GM18511 (cell line): Measurements from ENCODE around the gene ARF1.
A peak's percentile ranks its signal among the peaks of the same experiment; 100 is the strongest.

ENCODE experiments used
- ATAC-seq: cut with Tn5 transposase; IDR thresholded peaks from one replicate; pipeline ENCODE4 v1.9.1; 2021; ENCODE audit warnings: mild to moderate bottlenecking, moderate library complexity; ENCODE audit not compliant: unreplicated experiment

Gene ARF1

DNA sequence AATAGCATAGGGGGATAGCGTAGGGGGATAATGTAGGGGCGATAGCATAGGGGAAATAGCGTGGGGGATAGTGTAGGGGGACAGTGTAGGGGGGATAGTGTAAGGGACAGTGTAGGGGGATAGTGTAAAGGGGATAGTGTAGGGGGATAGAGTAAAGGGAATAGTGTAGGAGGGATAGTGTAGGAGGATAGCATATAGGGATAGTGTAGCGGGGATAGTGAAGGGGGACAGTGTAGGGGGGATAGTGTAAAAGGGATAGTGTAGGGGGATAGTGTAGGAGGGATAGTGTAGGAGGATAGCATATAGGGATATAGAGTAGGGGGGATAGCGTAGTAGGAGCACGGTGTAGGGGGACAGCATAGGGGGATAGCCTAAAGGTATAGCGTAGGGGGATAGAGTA, 14.1 kb upstream of the ARF1 start:
- ATAC-seq = no peak

DNA sequence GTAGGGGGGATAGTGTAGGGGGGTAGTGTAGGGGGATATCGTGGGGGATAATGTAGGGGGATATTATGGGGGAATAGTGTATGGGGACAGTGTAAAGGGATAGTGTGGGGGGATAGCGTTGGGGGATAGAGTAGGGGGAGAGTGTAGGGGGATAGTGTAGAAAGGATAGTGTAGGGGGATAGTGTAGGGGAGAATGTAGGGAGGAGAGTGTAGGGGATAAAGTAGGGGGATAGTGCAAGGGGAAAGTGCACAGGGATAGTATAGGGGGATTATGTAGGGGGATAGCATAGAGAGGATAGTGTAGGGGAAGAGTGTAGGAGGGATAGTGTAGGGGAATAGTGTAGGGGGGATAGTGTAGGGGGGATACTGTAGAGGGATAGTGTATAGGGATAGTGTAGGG, 12.3 kb upstream of the ARF1 start:
- ATAC-seq = no peak

- ATAC-seq = no peak
Observed at GRCh38 chr1:228070851-228071250, 11.7 kb upstream of the ARF1 start.

GRCh38 chr1:228071839-228072657, 10.5 kb upstream of the ARF1 start:
- no peak for ATAC-seq

GRCh38 chr1:228072658-228073043, 9.9 kb upstream of the ARF1 start:
- ATAC-seq = no peak

GRCh38 chr1:228073061-228073856, 9.2 kb upstream of the ARF1 start:
- ATAC-seq = no peak

DNA sequence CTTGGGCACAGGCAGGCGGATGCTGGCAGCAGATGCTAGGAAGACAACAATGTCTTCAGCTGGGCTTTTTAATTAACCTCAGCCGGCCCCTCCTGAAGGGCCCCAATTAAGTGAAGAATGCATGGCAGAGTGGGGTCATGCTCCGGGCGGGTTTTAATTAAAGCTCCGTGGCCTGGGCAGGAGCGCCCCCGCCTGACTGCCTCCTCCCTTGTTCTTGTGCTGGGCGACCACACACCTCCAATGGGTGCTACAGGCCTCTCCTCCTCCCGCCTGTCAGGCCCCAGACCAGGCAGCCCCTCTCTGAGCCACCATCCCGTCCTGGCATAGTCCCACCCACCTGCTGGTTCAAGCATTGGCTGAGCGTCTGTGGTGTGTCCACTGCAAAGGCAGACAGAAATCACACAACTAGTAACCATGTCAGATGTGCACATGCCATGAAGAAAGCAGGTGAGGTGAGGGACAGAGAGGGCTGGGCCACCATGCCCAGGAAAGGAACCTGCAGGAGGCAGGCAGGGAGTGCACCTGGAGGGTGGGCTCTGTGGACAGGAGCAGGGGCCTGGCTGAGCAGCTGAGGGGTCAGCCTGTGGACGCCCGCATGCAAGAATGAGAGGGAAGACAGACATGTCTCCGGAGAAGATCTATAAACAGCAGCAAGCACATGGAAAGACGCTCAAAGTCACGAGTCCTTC, 8.5 kb upstream of the ARF1 start:
- ATAC-seq = no peak

- ATAC-seq = no peak
Observed at GRCh38 chr1:228074954-228075730, 7.4 kb upstream of the ARF1 start.

GRCh38 chr1:228075801-228076271, 6.7 kb upstream of the ARF1 start:
- no peak for ATAC-seq

GRCh38 chr1:228076796-228077430, 5.6 kb upstream of the ARF1 start:
- no peak for ATAC-seq

DNA sequence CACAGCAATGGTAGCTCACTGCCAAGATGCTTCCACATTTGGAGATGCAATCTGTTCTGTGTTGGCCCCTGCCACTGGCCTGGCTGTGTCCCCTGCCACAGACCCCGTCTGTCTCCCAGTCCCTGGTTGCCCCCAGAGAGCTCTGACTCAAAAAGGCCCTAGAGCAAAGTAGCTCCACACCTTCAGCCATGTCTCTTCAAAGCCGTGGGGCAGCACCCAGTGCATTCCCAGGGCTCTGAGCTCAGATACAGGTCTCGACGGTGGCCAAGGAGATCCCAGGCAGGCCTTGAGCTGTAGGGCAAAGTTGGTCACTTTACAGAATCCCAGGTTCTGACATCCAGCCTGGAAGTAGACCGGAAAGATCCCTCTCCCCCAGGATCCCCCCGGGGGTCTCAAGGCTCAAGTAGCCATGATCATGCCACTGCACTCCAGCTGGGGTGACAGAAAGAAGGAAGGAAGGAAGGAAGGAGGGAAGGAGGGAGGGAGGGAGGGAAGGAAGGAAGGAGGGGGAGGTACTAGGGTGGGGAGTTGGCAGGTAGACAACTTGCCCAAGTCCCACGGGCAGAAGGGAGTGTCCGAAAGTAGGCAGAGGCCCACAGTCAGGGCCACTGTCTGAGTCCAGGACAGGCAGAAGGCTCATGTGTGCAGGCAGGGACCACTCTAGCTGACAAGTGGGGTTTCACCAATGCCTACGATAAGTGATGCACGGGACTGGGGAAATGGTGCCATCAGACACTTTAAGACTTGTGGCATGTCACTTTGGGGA, 4.8 kb upstream of the ARF1 start:
- ATAC-seq = no peak

GRCh38 chr1:228079013-228079412, 3.5 kb upstream of the ARF1 start:
- ATAC-seq = no peak

DNA sequence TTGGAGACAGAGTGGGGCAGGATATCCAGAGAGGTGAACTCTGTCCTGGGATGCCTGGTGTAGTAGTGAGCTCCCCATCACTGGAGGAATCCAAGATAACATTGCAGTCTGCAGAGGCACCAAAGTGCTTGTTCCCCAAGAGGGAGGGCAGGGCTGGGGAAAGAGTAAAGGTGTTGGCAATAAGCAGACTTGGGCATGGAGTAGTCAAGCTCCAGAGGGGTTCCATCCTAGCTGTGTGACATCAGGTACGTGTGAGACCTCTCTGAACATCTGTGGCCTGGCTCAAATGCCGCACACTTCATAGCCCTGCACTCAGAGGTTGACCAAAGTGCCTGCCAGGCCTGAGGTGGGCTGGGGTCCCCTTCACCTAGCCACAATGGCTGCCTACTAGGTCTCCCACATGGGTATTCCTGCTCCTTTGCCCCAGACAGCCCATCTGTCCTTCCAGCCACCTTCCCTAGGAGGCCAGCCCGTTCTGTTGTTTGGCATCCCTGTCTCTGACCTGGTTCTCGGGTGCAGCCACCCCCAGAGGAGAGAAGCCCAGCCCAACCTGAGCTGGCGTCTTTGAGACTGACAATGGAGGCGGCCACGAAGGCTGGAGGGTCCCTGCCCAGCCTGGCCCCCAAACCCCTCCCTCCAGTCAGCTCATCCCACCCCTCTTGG, 2.8 kb upstream of the ARF1 start:
- no peak for ATAC-seq

GRCh38 chr1:228081144-228081543, 1.4 kb upstream of the ARF1 start:
- ATAC-seq = no peak

DNA sequence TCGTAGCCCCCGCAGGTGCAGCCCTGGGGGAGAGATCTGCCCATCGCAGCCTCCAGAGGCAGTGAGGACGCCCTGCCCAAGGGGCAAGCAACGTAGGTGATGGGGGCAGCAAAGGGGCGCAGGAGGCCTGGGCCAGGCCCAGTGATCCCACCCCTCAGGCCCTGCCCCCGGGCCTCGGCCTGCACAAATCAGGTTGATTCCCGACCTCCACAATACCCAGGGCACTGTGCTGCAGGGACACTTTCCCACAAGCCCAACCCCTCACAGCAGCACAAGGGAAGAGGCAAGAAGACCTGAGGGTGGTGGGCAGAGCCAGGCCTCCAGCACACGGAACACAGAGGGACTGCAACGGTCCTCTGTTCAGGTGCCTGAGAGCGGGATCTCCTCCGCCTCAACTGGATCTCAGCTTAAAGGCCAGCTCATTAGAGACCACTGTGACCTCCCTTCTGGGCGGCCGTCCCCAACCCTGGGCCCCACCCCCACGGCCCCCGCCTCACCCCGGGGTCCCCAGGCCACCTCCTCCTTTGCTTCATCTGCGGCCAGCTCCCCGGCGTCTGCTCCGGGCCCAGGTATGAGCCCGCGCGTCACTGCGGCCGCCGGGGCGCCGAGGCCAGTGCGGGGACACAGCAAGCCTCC, 812 bp upstream of the ARF1 start:
- ATAC-seq = peak; percentile 34

GRCh38 chr1:228082918-228083870, 686 bp downstream of the ARF1 start:
- peak; percentile 26 for ATAC-seq

DNA sequence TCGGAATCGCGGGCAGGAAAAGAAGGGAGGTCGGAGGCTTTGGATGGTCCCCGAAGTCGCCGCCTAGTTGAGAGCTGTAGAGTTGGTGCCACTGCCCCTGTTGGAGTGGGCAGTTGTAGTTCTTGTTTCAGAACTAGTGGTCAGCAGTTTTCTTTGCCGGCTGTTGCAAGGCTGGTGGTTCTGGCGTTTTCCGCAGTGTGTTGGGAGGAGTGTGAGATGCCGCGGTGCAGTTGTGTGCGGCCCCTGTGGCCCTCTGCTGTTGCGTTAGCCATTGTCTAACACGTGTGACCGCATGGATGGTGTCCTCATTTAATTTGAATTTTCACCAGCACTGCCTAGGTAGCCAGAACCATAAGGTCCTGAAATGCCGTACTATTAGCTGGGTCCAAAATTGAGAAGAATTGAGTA, 1.4 kb downstream of the ARF1 start:
- no peak for ATAC-seq
